SU-DHL-6 (cell line): Measurements from ENCODE around the gene TCF4.

Experiments
- CTCF ChIP-seq: fragments of 200-600 bp; sonication (generic); IDR thresholded peaks from one replicate; pipeline ENCODE4 v1.5.1; 2017; ENCODE audit warnings: antibody characterized with exemption, mild to moderate bottlenecking, low read length, moderate library complexity; ENCODE audit not compliant: insufficient read depth, poor library complexity, severe bottlenecking
- EZH2phosphoT487 ChIP-seq: fragments of 200-600 bp; sonication (generic), shearing (Covaris generic); conservative IDR thresholded peaks from 2 replicates; pipeline ENCODE4 v1.6.1; 2018; ENCODE audit warnings: mild to moderate bottlenecking, antibody characterized with exemption, low read length, moderate library complexity, mixed read lengths

- no peak for TF ChIP-seq CTCF
- no peak for TF ChIP-seq EZH2phosphoT487
These were observed 138.4 kb downstream of the TCF4 start for GRCh38 chr18:55449412-55450140.
